ENCODE results near the gene ZBTB4.

- TF ChIP-seq CTCF (IDR thresholded peaks at IDR 0.05; ENCODE audit: insufficient read depth, low read length, poor library complexity, severe bottlenecking) (no peak), EZH2phosphoT487 (conservative IDR thresholded peaks at IDR 0.05; ENCODE audit: low read length) (no peak)
Observed at GRCh38 chr17:7478276-7479212, 887 bp downstream of the ZBTB4 start.

Measured in SU-DHL-6 (cell line).